NK-92 (cell line): ENCODE results near the gene ALOXE3.

Experiments
- DNase-seq: peaks from one replicate; lab custom pipeline; 2025; ENCODE audit not compliant: unreplicated experiment; lab: John Stamatoyannopoulos, UW

ALOXE3 gene

GRCh38 chr17:8154608-8155155 is 36.4 kb upstream of the ALOXE3 start:
- no peak for DNase-seq

GRCh38 chr17:8153957-8154607 is 35.8 kb upstream of the ALOXE3 start:
- peak; percentile 68 for DNase-seq

GRCh38 chr17:8153525-8153956 is 35.2 kb upstream of the ALOXE3 start:
- DNase-seq = no peak

GRCh38 chr17:8153031-8153451 is 34.7 kb upstream of the ALOXE3 start:
- DNase-seq = no peak

GRCh38 chr17:8152112-8152775 is 33.9 kb upstream of the ALOXE3 start, which contains the start of gene PER1:
Gene PER1, minus strand, starts transcription at chr17:8152404. Its CDS starts 1,698 bp downstream, at chr17:8150706.
- no peak for DNase-seq

GRCh38 chr17:8151641-8152111 is 33.4 kb upstream of the ALOXE3 start:
- no peak for DNase-seq

- DNase-seq = peak; percentile 63
These were observed 32.9 kb upstream of the ALOXE3 start for GRCh38 chr17:8151120-8151640.

- DNase-seq = no peak
These were observed 32.1 kb upstream of the ALOXE3 start for GRCh38 chr17:8150194-8151119.

- no peak for DNase-seq
These were observed 31.3 kb upstream of the ALOXE3 start for GRCh38 chr17:8149419-8150193.

- no peak for DNase-seq
These were observed 30.2 kb upstream of the ALOXE3 start for GRCh38 chr17:8148560-8148959.

GRCh38 chr17:8147805-8148404 is 29.6 kb upstream of the ALOXE3 start:
- no peak for DNase-seq

- DNase-seq = no peak
These were observed 29.0 kb upstream of the ALOXE3 start for GRCh38 chr17:8147141-8147804.

GRCh38 chr17:8146381-8147140 is 28.2 kb upstream of the ALOXE3 start:
- no peak for DNase-seq

GRCh38 chr17:8145811-8146210 is 27.5 kb upstream of the ALOXE3 start:
- no peak for DNase-seq

GRCh38 chr17:8144401-8145231 is 26.3 kb upstream of the ALOXE3 start:
- DNase-seq = no peak

GRCh38 chr17:8143581-8144400 is 25.5 kb upstream of the ALOXE3 start:
- DNase-seq = no peak
